B cell (primary cell): Measurements from ENCODE around the gene PRELID1. TPM values are rescaled to one million over a fixed set of nuclear protein-coding genes. Genes with fewer than 3 reads are reported as not detected.

ENCODE experiments used
- ATAC-seq: fragments of 200-7000 bp; cut with Tn5 transposase; one replicate; pipeline ENCODE4 v1.10.0; 2021; ENCODE audit warnings: low read depth, mild to moderate bottlenecking, moderate number of reproducible peaks, moderate library complexity
- CTCF ChIA-PET: fragments of 350-600 bp; sonication (Branson Sonifier 250); formaldehyde crosslinking; loops from one replicate; lab custom pipeline; 2021; ENCODE audit warnings: antibody characterized with exemption, inconsistent platforms; lab: Charles Lee
- POLR2A ChIA-PET: fragments of 350-600 bp; sonication (Branson Sonifier 250); formaldehyde crosslinking; loops from one replicate; lab custom pipeline; 2021; ENCODE audit warnings: antibody characterized with exemption; lab: Charles Lee
- DNase-seq: peaks from one replicate; pipeline ENCODE4 v3.0.0; 2013
- H2AFZ ChIP-seq: 2 replicates; pipeline ENCODE4 v1.6.1; 2012; ENCODE audit warnings: mild to moderate bottlenecking, low read depth, low read length; ENCODE audit not compliant: insufficient read depth, poor library complexity, severe bottlenecking
- H3K27ac ChIP-seq, 2 donors: 1 replicate in 1 of 2; 2 replicates in 1 of 2; pipeline ENCODE4 v1.5.1; 2012 to 2013; ENCODE audit warnings: low read length in 2 of 2, mild to moderate bottlenecking in 2 of 2, moderate library complexity in 1 of 2
- H3K27me3 ChIP-seq, 4 experiments: fragments of 200-600 bp in 1 of 4; sonication (generic) in 1 of 4; replicated peaks in 1 of 4; 1 replicate in 2 of 4; 2 replicates in 2 of 4; pipeline versions ENCODE4 v1.6.1 to v1.7.0; 2013 to 2016; ENCODE audit warnings: low read length in 3 of 4, mild to moderate bottlenecking in 2 of 4, mixed read lengths in 1 of 4, moderate library complexity in 1 of 4; ENCODE audit not compliant: insufficient read depth in 4 of 4, control insufficient read depth in 3 of 4; ENCODE audit errors: control extremely low read depth in 1 of 4
- H3K36me3 ChIP-seq, 2 experiments: replicated peaks in 1 of 2; 1 replicate in 1 of 2; 2 replicates in 1 of 2; pipeline versions ENCODE4 v1.6.1 to v1.7.1; 2013; ENCODE audit warnings: low read length in 1 of 2; ENCODE audit not compliant: insufficient read depth in 2 of 2, control insufficient read depth in 1 of 2; ENCODE audit errors: control extremely low read depth in 1 of 2, extremely low read depth in 1 of 2
- H3K4me1 ChIP-seq, 2 donors: fragments of 200-600 bp in 1 of 2; sonication (generic) in 1 of 2; 1 replicate in 1 of 2; 2 replicates in 1 of 2; pipeline versions ENCODE4 v1.5.1 to v1.6.1; 2013 to 2017; ENCODE audit warnings: low read length in 2 of 2; ENCODE audit not compliant: control insufficient read depth in 2 of 2, insufficient read depth in 2 of 2
- H3K4me2 ChIP-seq: replicated peaks from 2 replicates; pipeline ENCODE3; 2012; ENCODE audit warnings: mild to moderate bottlenecking, low read depth, low read length; ENCODE audit not compliant: poor library complexity, severe bottlenecking
- H3K4me3 ChIP-seq, 5 experiments: fragments of 200-600 bp in 1 of 5; sonication (generic) in 1 of 5; 1 replicate in 3 of 5; 2 replicates in 2 of 5; pipeline versions ENCODE4 v1.5.1 to v1.7.0; 2011 to 2016; ENCODE audit warnings: low read length in 4 of 5, mild to moderate bottlenecking in 4 of 5, low read depth in 2 of 5, control low read depth in 1 of 5, moderate library complexity in 1 of 5; ENCODE audit not compliant: insufficient read depth in 1 of 5; ENCODE audit errors: control extremely low read depth in 1 of 5, extremely low read depth in 1 of 5
- H3K79me2 ChIP-seq: fragments of 200-600 bp; sonication (generic); one replicate; pipeline ENCODE4 v1.6.0; 2016; ENCODE audit warnings: low read length; ENCODE audit not compliant: control insufficient read depth, insufficient read depth
- H3K9ac ChIP-seq: fragments of 200-600 bp; sonication (generic); 2 replicates; pipeline ENCODE4 v1.6.1; 2017; ENCODE audit warnings: mild to moderate bottlenecking, low read length, moderate library complexity
- H3K9me3 ChIP-seq, 3 donors: one replicate each; pipeline versions ENCODE4 v1.6.1 to v1.7.1; 2013; ENCODE audit warnings: low read length in 2 of 3; ENCODE audit not compliant: control insufficient read depth in 2 of 3, insufficient read depth in 1 of 3; ENCODE audit errors: control extremely low read depth in 1 of 3
- H4K20me1 ChIP-seq: 2 replicates; pipeline ENCODE4 v1.6.0; 2012; ENCODE audit warnings: mild to moderate bottlenecking, low read length; ENCODE audit not compliant: insufficient read depth, control insufficient read depth, poor library complexity, severe bottlenecking
- H3K27ac Mint-ChIP-seq: one replicate; pipeline ENCODE4 v1.8.0; 2021; ENCODE audit warnings: mixed read lengths
- H3K27me3 Mint-ChIP-seq: one replicate; pipeline ENCODE4 v1.8.0; 2021; ENCODE audit warnings: mixed read lengths
- H3K4me1 Mint-ChIP-seq: one replicate; pipeline ENCODE4 v1.8.0; 2021; ENCODE audit warnings: mixed read lengths
- H3K4me3 Mint-ChIP-seq: one replicate; pipeline ENCODE4 v1.8.0; 2021; ENCODE audit warnings: mixed read lengths
- H3K9me3 Mint-ChIP-seq: one replicate; pipeline ENCODE4 v1.8.0; 2022; ENCODE audit warnings: mixed read lengths; ENCODE audit not compliant: insufficient read depth
- CTCF ChIP-seq: fragments of 200-600 bp; IDR thresholded peaks from one replicate; pipeline ENCODE4 v1.8.0; 2022; ENCODE audit warnings: antibody characterized with exemption, mild to moderate bottlenecking
- EZH2 ChIP-seq: IDR thresholded peaks from 2 replicates; pipeline ENCODE4 v1.6.1; 2012; ENCODE audit warnings: borderline replicate concordance, low read depth, mild to moderate bottlenecking, moderate library complexity, low read length; ENCODE audit not compliant: insufficient read depth, poor library complexity, severe bottlenecking
- WGBS: methylation state at CpG from one replicate; pipeline ENCODE4 v1.1.5; 2013; ENCODE audit warnings: missing lambda C conversion rate; ENCODE audit not compliant: insufficient coverage; 5-methylcytosine and 5-hydroxymethylcytosine counted together
- intact Hi-C: fragments of 100-400 bp; cut with micrococcal nuclease; formaldehyde crosslinking; loops from one replicate; pipeline ENCODE4 v1.10.0; 2022
- polyA plus RNA-seq: library from polyadenylated mRNA; depleted of rRNA; stranded (reverse); fragments of >200 nt; gene quantifications from 2 replicates; pipeline ENCODE4 v1.2.3, GENCODE V29; 2012
- total RNA-seq, 2 donors: library from RNA; stranded (reverse); fragments of 120-200 nt in 1 of 2; gene quantifications; 1 replicate in 1 of 2; 2 replicates in 1 of 2; pipeline versions ENCODE4 v1.2.3 to v1.2.4, GENCODE V29; 2013 to 2022

PRELID1 gene
- total and polyA plus RNA-seq, 2 donors (not counting 1 experiment from before 2014, with no cell fraction given) = 71.7 to 86.8 TPM

GRCh38 chr5:177311392-177311722 is 7.8 kb downstream of the PRELID1 start:
- POLR2A ChIA-PET = interaction anchor here (0.6 to 1.4 kb wide), 2 partner anchors 9 to 178 kb away, joined by 3 read pairs; partner anchors contain the start of gene NSD1

More at GRCh38 chr5:177311392-177311722, 7.8 kb downstream of the PRELID1 start:
- H3K4me2 ChIP-seq = peak overlapping the region; percentile 99
- DNase-seq = no peak
- H3K27me3 ChIP-seq = no peaks in the 10 kb centered on the region
- peak overlapping the region; percentile 72 for H3K9ac ChIP-seq
- CTCF ChIA-PET = interaction anchor here (1.0 to 4.9 kb wide), 7 partner anchors 7 to 204 kb away, joined by 3 to 34 read pairs (median 7); partner anchors contain the start of gene LMAN2
- peak overlapping the region in 4 of 5 experiments; percentile 56 to 80 (median 67) for H3K4me3 ChIP-seq
- peaks cover 0 to 12% of the 10 kb centered on the region in 2 experiments for H3K36me3 ChIP-seq
- H4K20me1 ChIP-seq = peaks cover 52% of the 10 kb centered on the region
- Mint-ChIP-seq H3K9me3 (no peaks in the 10 kb centered on the region), H3K27ac (peak overlapping the region; percentile 46), H3K4me3 (peak overlapping the region; percentile 90), H3K4me1 (peaks cover 46% of the 10 kb centered on the region), H3K27me3 (no peaks in the 10 kb centered on the region)
- H3K79me2 ChIP-seq = peaks cover 25% of the 10 kb centered on the region
- 0% methylated on average over 21 of the region's 23 CpGs for WGBS
- intact Hi-C loops = loop anchor here (10.0 kb wide), 1 partner anchor 803 kb away; the partner anchor contains the start of gene N4BP3
- H3K4me1 ChIP-seq = peaks cover 43 to 62% of the 10 kb centered on the region in 2 donors
- no peak overlapping the region for H3K27ac ChIP-seq
- TF ChIP-seq CTCF (no peak), EZH2 (no peak)
- peaks cover 0 to 2% (median 0%) of the 10 kb centered on the region in 3 donors for H3K9me3 ChIP-seq
- no peak for ATAC-seq
- H2AFZ ChIP-seq = peak overlapping the region; percentile 68
